Dendritic cell treated with granulocyte-macrophage colony-stimulating factor and Interleukin-4, amounts not matched to agents 40 ng/mL and 50 ng/mL, for 4 days (primary cell): ENCODE data around the gene SYT14.
"Not testable (repeated sequence)": the region's sequence is repeated elsewhere in the genome, so short reads cannot be mapped to it uniquely, and the experiment has no call there.

Experiments
- H3K27ac Mint-ChIP-seq: one replicate; pipeline ENCODE4 v1.8.0; 2022; ENCODE audit warnings: mild to moderate bottlenecking, mixed read lengths
- H3K27me3 Mint-ChIP-seq: one replicate; pipeline ENCODE4 v1.8.0; 2022; ENCODE audit warnings: mild to moderate bottlenecking, mixed read lengths
- H3K36me3 Mint-ChIP-seq: one replicate; pipeline ENCODE4 v1.8.0; 2022; ENCODE audit warnings: low read depth, mixed read lengths
- H3K4me1 Mint-ChIP-seq: one replicate; pipeline ENCODE4 v1.8.0; 2022; ENCODE audit warnings: low read depth, mixed read lengths
- H3K4me3 Mint-ChIP-seq: one replicate; pipeline ENCODE4 v1.8.0; 2022; ENCODE audit warnings: mild to moderate bottlenecking, moderate library complexity, mixed read lengths
- H3K9me3 Mint-ChIP-seq: one replicate; pipeline ENCODE4 v1.8.0; 2022; ENCODE audit warnings: mixed read lengths
- intact Hi-C: fragments of 100-400 bp; cut with micrococcal nuclease; formaldehyde crosslinking; loops from one replicate; pipeline ENCODE4 v1.15.0; 2022

Gene SYT14

DNA sequence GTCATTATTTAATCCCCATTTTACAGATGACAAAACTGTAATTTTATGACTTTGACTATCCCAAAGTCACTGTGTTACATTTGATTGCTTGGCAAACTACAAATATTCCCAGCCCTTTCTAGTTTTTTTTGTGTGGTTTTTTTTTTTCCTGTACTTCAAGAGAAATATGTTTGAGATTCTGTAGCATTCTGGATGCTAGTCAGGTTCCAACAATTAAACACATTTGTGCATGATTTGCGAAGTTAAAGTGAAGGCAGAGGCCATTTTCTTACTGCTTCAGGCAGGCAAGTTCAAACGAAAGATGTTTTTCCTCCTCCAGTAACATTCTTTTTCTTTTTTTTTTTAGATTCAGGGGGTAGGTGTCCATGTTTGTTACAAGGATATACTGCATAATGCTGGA is 186.7 kb downstream of the SYT14 start:
- no peak overlapping the region for H3K27ac Mint-ChIP-seq
- H3K9me3 Mint-ChIP-seq = no peaks in the 10 kb centered on the region
- H3K4me1 Mint-ChIP-seq = no peaks in the 10 kb centered on the region
- H3K36me3 Mint-ChIP-seq = no peaks in the 10 kb centered on the region
- H3K4me3 Mint-ChIP-seq = no peak overlapping the region
- no peaks in the 10 kb centered on the region for H3K27me3 Mint-ChIP-seq
- intact Hi-C loops = no loop called here

DNA sequence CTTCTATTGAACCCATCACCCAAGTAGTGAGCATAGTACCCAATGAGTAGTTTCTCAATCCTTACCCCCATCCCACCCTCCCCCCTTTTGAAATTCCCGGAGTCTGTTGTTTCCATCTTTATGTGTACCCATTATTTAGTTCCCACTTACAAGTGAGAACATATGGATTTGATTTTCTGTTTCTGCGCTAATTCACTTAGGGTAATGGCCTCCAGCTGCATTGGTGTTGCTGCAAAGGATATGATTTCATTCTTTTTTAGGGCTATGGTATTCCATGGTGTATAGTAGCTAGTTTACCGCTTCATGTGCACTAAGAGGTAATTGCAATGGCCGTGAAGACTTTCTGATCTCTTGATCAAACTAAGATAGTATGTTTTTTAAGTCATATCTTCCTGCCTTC is 187.1 kb downstream of the SYT14 start:
- H3K4me3 Mint-ChIP-seq = no peak overlapping the region
- no peaks in the 10 kb centered on the region for H3K36me3 Mint-ChIP-seq
- intact Hi-C loops = no loop called here
- H3K4me1 Mint-ChIP-seq = no peaks in the 10 kb centered on the region
- no peaks in the 10 kb centered on the region for H3K27me3 Mint-ChIP-seq
- no peaks in the 10 kb centered on the region for H3K9me3 Mint-ChIP-seq
- H3K27ac Mint-ChIP-seq = no peak overlapping the region

DNA sequence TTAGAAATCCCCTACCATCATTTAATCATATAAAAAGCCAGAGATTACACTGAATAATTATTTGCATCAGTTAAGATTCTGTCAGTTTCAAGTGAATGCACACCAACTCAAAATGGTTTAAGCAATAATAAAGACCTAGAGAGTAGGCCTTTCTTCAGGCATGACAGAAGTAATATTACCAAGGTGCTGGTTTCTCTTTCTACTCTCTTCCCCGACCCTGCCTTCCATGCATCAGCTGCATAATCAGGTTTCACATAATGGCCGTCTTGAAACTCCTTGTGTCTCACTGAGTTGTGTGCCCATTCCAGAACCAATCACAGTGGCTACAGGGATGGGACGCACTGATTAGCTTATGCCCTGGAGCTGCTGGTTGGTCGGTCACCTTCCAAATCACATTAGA is 191.1 kb downstream of the SYT14 start:
- H3K4me1 Mint-ChIP-seq = no peaks in the 10 kb centered on the region
- H3K27ac Mint-ChIP-seq = no peak overlapping the region
- H3K27me3 Mint-ChIP-seq = no peaks in the 10 kb centered on the region
- H3K36me3 Mint-ChIP-seq = no peaks in the 10 kb centered on the region
- H3K9me3 Mint-ChIP-seq = no peaks in the 10 kb centered on the region
- no peak overlapping the region for H3K4me3 Mint-ChIP-seq
- intact Hi-C loops = no loop called here

DNA sequence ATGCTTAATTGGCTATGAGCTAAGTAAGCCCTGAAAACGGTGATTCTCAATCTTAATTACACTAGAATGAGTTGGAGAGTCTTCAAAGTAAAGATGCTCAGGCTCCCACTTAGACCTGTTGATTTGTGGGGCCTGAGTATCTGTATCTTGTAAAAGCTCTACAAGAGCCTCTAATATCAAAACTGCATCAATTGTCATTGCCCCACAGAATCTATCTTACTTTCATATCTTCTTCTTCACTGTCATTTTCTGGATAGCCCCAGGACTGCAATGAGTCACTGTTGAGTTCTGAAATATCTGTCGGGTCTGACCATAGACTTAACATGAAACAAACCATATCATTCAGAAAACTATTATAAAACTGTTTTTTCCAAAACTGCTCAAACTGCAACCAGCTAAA is 191.7 kb downstream of the SYT14 start:
- no peaks in the 10 kb centered on the region for H3K9me3 Mint-ChIP-seq
- no peaks in the 10 kb centered on the region for H3K27me3 Mint-ChIP-seq

DNA sequence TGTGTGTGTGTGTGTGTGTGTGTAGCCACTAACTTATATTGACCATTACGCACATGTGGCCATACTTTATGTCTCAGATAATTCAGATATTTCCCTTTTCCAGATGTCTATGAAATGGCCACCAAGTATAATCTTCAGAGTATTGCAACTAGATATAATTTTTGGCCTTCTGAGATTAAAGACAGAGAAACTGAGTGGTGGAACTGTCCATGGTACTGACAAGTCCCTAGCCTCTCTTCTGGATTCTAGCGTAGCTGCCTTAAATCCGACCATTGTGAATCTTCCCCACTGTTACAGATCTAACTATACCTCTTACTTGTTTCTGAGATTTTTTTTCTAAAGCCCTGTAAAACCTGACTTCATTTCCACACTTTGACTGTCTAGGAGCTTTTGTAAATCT is 194.6 kb downstream of the SYT14 start:
- Mint-ChIP-seq H3K27ac (no peak overlapping the region), H3K4me1 (no peaks in the 10 kb centered on the region), H3K4me3 (no peak overlapping the region), H3K27me3 (no peaks in the 10 kb centered on the region), H3K36me3 (no peaks in the 10 kb centered on the region), H3K9me3 (no peaks in the 10 kb centered on the region)
- intact Hi-C loops = no loop called here

More for the DNA sequence above, 191.7 kb downstream of the SYT14 start:
- Mint-ChIP-seq H3K36me3 (no peaks in the 10 kb centered on the region), H3K4me1 (no peaks in the 10 kb centered on the region), H3K4me3 (no peak overlapping the region), H3K27ac (no peak overlapping the region)
- intact Hi-C loops = no loop called here

DNA sequence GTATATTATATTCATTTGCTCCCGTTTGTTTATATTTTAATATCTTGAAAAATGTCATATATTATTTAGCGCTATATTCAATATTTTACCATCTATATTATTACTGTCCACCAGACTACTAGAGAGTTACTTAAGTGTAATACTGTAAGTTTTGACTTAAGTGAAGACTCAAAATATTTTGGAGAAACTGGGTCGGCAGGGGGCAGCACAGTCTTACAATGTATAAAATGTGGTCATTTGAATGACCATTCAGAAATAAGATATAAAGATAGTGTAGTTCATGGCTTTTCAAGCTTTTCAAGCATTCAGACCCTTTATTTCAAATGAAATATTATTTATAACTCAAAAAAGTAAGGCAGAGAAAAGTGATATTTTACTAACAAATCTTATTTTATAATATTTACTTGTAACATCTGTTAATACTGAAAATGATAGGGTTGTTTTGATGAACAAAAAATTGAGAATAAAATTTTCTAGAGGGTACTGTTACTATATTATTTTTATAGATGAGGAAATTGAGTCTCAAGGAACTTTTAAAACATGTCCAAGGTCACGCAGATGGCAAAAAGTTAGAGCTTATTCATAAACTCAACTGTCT is 205.5 kb downstream of the SYT14 start:
- H3K4me1 Mint-ChIP-seq = no peaks in the 10 kb centered on the region
- H3K27me3 Mint-ChIP-seq = no peaks in the 10 kb centered on the region
- no peaks in the 10 kb centered on the region for H3K36me3 Mint-ChIP-seq
- H3K4me3 Mint-ChIP-seq = no peak overlapping the region
- intact Hi-C loops = loop anchor here (1.0 kb wide), 2 partner anchors 168 to 257 kb away; no protein-coding TSS in a partner anchor
- no peaks in the 10 kb centered on the region for H3K9me3 Mint-ChIP-seq
- no peak overlapping the region for H3K27ac Mint-ChIP-seq

DNA sequence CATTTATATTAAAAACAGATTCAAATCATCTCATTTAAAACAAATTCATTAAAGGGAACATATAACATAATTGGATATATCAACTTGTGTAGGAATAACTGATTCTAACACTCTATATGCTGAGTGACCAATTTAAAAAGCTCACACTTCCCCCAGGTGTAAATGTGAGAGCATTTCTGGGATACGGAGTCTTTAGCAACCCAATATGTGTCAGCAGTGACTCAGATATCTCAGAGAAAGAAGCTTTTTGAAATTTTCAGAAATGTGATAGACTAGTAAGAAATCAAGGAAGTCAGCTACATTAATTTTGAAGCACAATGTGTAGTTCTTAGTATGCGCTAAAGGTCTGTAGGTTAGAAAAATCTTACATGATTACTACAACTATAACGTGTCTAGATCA is 206.7 kb downstream of the SYT14 start:
- no peaks in the 10 kb centered on the region for H3K27me3 Mint-ChIP-seq
- no peaks in the 10 kb centered on the region for H3K36me3 Mint-ChIP-seq
- no peak overlapping the region for H3K27ac Mint-ChIP-seq
- no peaks in the 10 kb centered on the region for H3K9me3 Mint-ChIP-seq
- H3K4me3 Mint-ChIP-seq = no peak overlapping the region
- H3K4me1 Mint-ChIP-seq = no peaks in the 10 kb centered on the region
- intact Hi-C loops = no loop called here

DNA sequence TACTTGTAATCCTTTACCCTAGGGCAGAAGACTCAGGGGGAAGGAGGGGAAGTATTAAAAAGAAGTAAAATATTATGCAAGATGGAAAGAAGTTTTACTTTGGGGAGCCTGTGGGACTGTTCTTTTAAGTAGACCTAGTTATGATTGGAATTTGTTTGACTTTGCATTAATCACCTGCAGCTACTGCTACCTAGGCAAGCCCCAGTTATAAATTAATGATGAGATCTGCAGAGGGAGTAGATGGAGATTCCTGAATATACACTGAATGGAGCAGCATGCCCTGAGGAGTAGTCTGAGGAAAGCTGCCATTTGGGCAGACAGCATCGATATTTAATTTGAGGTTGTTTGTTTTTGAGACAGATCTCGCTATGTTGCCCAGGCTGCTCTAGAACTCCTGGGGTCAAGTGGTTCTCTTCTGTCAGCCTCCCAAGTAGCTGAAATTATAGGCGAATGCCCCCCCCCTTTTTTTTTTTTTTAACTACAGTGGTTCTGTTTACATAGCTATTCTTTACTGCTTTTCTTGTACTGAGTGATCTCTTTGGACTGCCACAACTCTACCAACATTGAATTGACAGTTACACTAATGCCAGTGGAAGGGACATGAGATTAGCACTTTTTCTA is 213.1 kb downstream of the SYT14 start:
- no peak overlapping the region for H3K27ac Mint-ChIP-seq
- H3K4me3 Mint-ChIP-seq = no peak overlapping the region
- intact Hi-C loops = no loop called here
- H3K27me3 Mint-ChIP-seq = no peaks in the 10 kb centered on the region
- no peaks in the 10 kb centered on the region for H3K36me3 Mint-ChIP-seq
- no peaks in the 10 kb centered on the region for H3K9me3 Mint-ChIP-seq
- no peaks in the 10 kb centered on the region for H3K4me1 Mint-ChIP-seq

DNA sequence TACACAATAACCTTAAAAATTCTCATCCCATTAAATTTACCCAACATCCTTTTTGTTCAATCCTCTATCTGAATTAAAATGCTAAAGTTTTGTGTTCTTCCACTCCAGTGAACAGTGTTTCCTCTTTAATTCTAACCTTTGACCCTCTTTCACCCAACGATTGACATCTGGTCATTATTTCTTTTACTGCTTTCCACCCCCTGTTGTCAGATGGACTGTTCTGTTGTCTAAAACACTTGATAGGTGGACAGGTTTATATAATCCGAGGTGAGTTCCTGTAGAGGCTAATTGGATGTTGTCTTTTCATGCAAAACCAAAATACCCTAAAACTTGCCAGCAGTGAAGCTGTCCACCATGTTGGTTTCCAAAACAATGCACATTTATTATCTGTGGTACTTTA is 221.2 kb downstream of the SYT14 start:
- Mint-ChIP-seq H3K36me3 (no peaks in the 10 kb centered on the region), H3K4me1 (no peaks in the 10 kb centered on the region), H3K4me3 (no peak overlapping the region), H3K27ac (no peak overlapping the region), H3K27me3 (no peaks in the 10 kb centered on the region), H3K9me3 (no peaks in the 10 kb centered on the region)
- intact Hi-C loops = no loop called here

DNA sequence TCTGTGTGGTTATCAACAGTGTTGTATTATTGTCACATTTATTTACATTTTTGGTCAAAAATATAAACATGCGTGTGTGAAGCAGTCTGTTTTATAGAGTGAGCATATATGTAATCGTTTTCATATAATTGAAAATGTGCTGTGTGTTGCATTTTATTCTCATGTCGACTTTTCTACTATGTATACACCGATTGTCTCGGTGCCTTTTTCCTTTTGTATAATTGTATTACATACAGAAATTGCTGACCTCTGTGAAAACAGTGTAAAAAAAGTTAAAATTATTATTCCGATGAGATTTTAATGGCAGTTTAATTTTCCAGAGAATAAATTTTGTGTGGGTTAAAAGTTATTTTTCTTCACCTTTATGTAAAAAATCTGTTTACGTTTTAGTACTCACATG is 232.2 kb downstream of the SYT14 start:
- Mint-ChIP-seq H3K27me3 (peaks cover 2% of the 10 kb centered on the region), H3K9me3 (no peaks in the 10 kb centered on the region), H3K4me1 (no peaks in the 10 kb centered on the region), H3K4me3 (no peak overlapping the region), H3K27ac (no peak overlapping the region), H3K36me3 (no peaks in the 10 kb centered on the region)
- intact Hi-C loops = no loop called here

DNA sequence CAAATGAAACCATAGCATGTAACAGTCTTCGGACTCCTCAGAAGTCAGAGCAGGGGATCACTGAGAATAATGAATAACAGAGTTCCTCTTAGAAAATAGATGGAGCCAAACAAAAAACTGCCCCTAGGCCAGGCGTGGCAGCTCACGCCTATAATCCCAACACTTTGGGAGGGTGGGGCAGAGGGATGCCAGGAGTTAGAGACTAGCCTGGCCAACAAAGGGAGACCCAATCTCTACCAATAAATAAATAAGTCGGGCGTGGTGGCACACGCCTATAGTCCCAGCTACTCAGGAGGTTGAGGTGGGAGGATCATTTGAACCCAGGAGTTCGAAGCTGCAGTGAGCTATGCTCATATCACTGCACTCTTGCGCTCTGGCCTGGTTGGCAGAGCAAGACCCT is 236.1 kb downstream of the SYT14 start:
- intact Hi-C loops = no loop called here
- Mint-ChIP-seq H3K4me3 (no peak overlapping the region), H3K27ac (no peak overlapping the region), H3K4me1 (no peaks in the 10 kb centered on the region), H3K9me3 (no peaks in the 10 kb centered on the region), H3K36me3 (no peaks in the 10 kb centered on the region), H3K27me3 (peaks cover 2% of the 10 kb centered on the region)

DNA sequence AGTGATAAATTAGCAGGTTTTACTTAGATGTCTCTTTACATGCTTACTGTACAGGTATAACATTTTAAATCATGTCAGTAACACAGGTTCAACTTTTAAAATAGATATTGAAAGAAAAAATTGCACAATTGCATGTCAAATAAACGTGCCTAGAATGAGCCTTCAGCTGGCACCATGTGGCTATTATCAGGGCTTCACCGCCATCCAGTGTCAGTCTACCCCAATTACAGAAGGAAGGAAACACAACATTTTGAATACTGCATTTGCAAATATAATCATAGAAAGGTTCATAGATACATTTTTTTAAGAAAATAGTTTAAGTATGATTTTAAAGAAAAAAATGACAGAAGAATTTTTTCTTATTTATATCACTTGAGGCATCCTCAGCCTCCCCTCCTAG is 247.0 kb downstream of the SYT14 start:
- H3K27ac Mint-ChIP-seq = no peak overlapping the region
- no peak overlapping the region for H3K4me3 Mint-ChIP-seq

DNA sequence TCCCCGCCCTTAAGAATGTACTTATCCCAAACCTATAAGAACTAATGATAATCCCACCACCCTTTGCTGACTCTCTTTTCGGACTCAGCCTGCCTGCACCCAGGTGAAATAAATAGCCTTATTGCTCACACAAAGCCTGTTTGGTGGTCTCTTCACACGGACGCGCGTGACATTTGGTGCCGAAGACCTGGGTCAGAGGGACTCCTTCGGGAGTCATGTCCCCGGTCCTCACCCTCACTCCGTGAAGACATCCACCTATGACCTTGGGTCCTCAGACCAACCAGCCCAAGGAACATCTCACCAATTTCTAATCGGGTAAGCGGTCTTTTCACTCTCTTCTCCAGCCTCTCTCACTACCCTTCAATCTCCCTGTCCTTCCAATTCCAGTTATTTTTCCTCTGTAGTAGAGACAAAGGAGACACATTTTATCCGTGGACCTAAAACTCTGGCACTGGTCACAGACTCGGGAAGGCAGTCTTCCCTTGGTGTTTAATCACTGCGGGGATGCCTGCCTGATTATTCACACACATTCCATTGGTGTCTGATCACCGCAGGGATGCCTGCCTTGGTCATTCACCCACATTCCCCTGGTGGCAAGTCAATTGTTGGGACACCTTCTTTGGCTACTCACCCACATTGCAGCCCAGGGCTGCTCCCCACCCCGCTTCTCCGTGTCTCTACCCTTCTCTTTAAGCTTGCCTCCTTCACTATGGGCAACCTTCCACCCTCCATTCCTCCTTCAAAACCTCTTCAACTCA is 250.0 kb downstream of the SYT14 start:
- H3K4me3 Mint-ChIP-seq, H3K4me1 Mint-ChIP-seq, H3K27me3 Mint-ChIP-seq, intact Hi-C loops, H3K9me3 Mint-ChIP-seq, H3K36me3 Mint-ChIP-seq, H3K27ac Mint-ChIP-seq: not testable (repeated sequence)

More for the DNA sequence above, 247.0 kb downstream of the SYT14 start:
- no peaks in the 10 kb centered on the region for H3K9me3 Mint-ChIP-seq
- H3K4me1 Mint-ChIP-seq = no peaks in the 10 kb centered on the region
- H3K36me3 Mint-ChIP-seq = no peaks in the 10 kb centered on the region
- H3K27me3 Mint-ChIP-seq = no peaks in the 10 kb centered on the region
- intact Hi-C loops = no loop called here

DNA sequence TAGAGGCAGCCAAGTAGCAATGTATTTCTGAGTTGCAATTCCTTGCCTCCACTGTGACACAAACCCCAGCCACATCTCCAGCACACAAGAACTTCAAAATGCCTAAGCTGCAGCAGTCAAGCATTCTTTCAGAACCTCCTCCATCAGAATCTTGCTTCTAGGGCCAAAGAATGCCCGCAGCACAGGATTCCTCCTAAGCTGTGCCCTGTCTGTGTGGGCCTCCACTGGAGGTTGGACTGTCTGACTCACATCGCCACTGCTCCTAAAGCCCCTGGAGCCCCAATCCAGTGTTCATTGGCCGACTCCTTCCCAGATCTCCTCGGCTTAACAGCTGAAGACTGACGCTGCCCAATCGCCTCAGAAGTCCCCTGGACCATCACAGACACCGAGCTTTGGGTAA is 251.4 kb downstream of the SYT14 start:
- no peaks in the 10 kb centered on the region for H3K9me3 Mint-ChIP-seq
- H3K27ac Mint-ChIP-seq = no peak overlapping the region
- intact Hi-C loops = no loop called here
- H3K36me3 Mint-ChIP-seq = no peaks in the 10 kb centered on the region
- no peaks in the 10 kb centered on the region for H3K27me3 Mint-ChIP-seq
- no peaks in the 10 kb centered on the region for H3K4me1 Mint-ChIP-seq
- no peak overlapping the region for H3K4me3 Mint-ChIP-seq
